A549 (cell line): ENCODE data around the gene JPH2. TPM values are rescaled to one million over a fixed set of nuclear protein-coding genes. Genes with fewer than 3 reads are reported as not detected.

Source experiments
- ATAC-seq, 2 experiments: fragments of 200-7000 bp in 1 of 2; fragments of >200 bp in 1 of 2; cut with Nextera tagmentation in 1 of 2; cut with Tn5 transposase in 1 of 2; 3 replicates each; pipeline versions ENCODE4 v1.8.0 to v1.9.1; 2018 to 2020; ENCODE audit warnings: mild to moderate bottlenecking in 1 of 2, moderate library complexity in 1 of 2
- CTCF ChIA-PET: fragments of 300-600 bp; sonication (Branson Sonifier 250); formaldehyde crosslinking; extraction: SDS; loops from one replicate; lab custom pipeline; 2021; ENCODE audit warnings: antibody characterized with exemption, inconsistent platforms; lab: Yijun Ruan, JAX
- POLR2A ChIA-PET: fragments of 350-600 bp; formaldehyde crosslinking; extraction: SDS; loops from one replicate; lab custom pipeline; 2021; ENCODE audit warnings: antibody characterized with exemption, inconsistent platforms; lab: Yijun Ruan, JAX
- DNase-seq, 2 experiments: peaks; one replicate each; pipeline versions ENCODE4 v3.0.0 to v3.0.0-alpha.2; 2011 to 2016; ENCODE audit warnings: low read depth in 1 of 2, low spot score in 1 of 2
- FAIRE-seq: peaks from 2 replicates; lab custom pipeline; 2011; peaks lifted over from hg19 to GRCh38; lab: Jason Lieb, UNC
- H3K27ac ChIP-seq, 2 experiments: fragments of >200 bp; sonication (Bioruptor Twin); formaldehyde crosslinking; 3 replicates each; pipeline ENCODE4 v1.5.1; 2016 to 2017
- H3K4me1 ChIP-seq: fragments of >200 bp; sonication (Bioruptor Twin); formaldehyde crosslinking; 3 replicates; pipeline ENCODE4 v1.6.1; 2016
- H3K4me2 ChIP-seq: fragments of >200 bp; sonication (Bioruptor Twin); formaldehyde crosslinking; 3 replicates; pipeline ENCODE4 v1.6.1; 2016
- H3K4me3 ChIP-seq: fragments of >200 bp; sonication (Bioruptor Twin); formaldehyde crosslinking; 3 replicates; pipeline ENCODE4 v1.5.1; 2016
- H3K9me3 ChIP-seq: fragments of >200 bp; sonication (Bioruptor Twin); formaldehyde crosslinking; 3 replicates; pipeline ENCODE4 v1.6.1; 2016
- BHLHE40 ChIP-seq: IDR thresholded peaks from 2 replicates; pipeline ENCODE4 v1.6.1; 2012; ENCODE audit warnings: low read depth, low read length, inconsistent platforms
- CBX2 ChIP-seq: fragments of 200-600 bp; sonication (generic); IDR thresholded peaks from 2 replicates; pipeline ENCODE4 v1.6.1; 2016; ENCODE audit warnings: low read depth, mild to moderate bottlenecking, borderline replicate concordance
- CEBPB ChIP-seq, 2 experiments: fragments of >200 bp in 1 of 2; sonication (Bioruptor Twin) in 1 of 2; formaldehyde crosslinking in 1 of 2; IDR thresholded peaks; 2 replicates each; pipeline ENCODE4 v1.6.1; 2012 to 2016
- CHD2 ChIP-seq: fragments of 150-350 bp; IDR thresholded peaks from 2 replicates; pipeline ENCODE4 v1.6.1; 2014; ENCODE audit warnings: low read length; ENCODE audit not compliant: partially characterized antibody
- EHF ChIP-seq: fragments of 250-450 bp; sonication (Bioruptor Pico); IDR thresholded peaks from 2 replicates; pipeline ENCODE4 v1.5.0; 2020; ENCODE audit warnings: mild to moderate bottlenecking
- EHMT2 ChIP-seq: fragments of 200-600 bp; sonication (generic); IDR thresholded peaks from 2 replicates; pipeline ENCODE4 v1.6.1; 2016; ENCODE audit warnings: antibody characterized with exemption, low read depth, mild to moderate bottlenecking, moderate library complexity
- FOSB ChIP-seq: fragments of 250-450 bp; sonication (Bioruptor Pico); IDR thresholded peaks from 2 replicates; pipeline ENCODE4 v1.5.0; 2020; ENCODE audit warnings: mild to moderate bottlenecking, moderate library complexity
- FOXS1 ChIP-seq: fragments of 250-450 bp; sonication (Bioruptor Pico); IDR thresholded peaks from 2 replicates; pipeline ENCODE4 v1.5.0; 2020; ENCODE audit warnings: mild to moderate bottlenecking, moderate library complexity
- HES2 ChIP-seq: fragments of >200 bp; sonication (Bioruptor Twin); formaldehyde crosslinking; IDR thresholded peaks from 2 replicates; pipeline ENCODE4 v1.6.1; 2016
- HOXB13 ChIP-seq: fragments of 250-450 bp; sonication (Bioruptor Pico); IDR thresholded peaks from 2 replicates; pipeline ENCODE4 v1.5.0; 2020; ENCODE audit warnings: low read depth, mild to moderate bottlenecking, moderate library complexity
- MYC ChIP-seq: IDR thresholded peaks from 2 replicates; pipeline ENCODE4 v1.6.1; 2012; ENCODE audit warnings: mild to moderate bottlenecking, inconsistent platforms, low read length, improper control_type of control experiment, borderline replicate concordance
- POLR2AphosphoS2 ChIP-seq: conservative IDR thresholded peaks from 2 replicates; pipeline ENCODE4 v1.6.1; 2012; ENCODE audit warnings: low read length, improper control_type of control experiment, inconsistent platforms
- RARB ChIP-seq: fragments of 250-450 bp; sonication (Bioruptor Pico); IDR thresholded peaks from 2 replicates; pipeline ENCODE4 v1.8.0; 2021; ENCODE audit warnings: mild to moderate bottlenecking, moderate library complexity
- RNF2 ChIP-seq: fragments of 200-600 bp; sonication (generic); IDR thresholded peaks from 2 replicates; pipeline ENCODE4 v1.6.1; 2016; ENCODE audit warnings: low read depth, mild to moderate bottlenecking, antibody characterized with exemption, moderate library complexity, borderline replicate concordance
- ZC3H11A ChIP-seq: fragments of 450-650 bp; IDR thresholded peaks from 2 replicates; pipeline ENCODE4 v1.6.1; 2014; ENCODE audit warnings: antibody characterized with exemption, mild to moderate bottlenecking
- ZNF302 ChIP-seq: fragments of 250-450 bp; sonication (Bioruptor Pico); IDR thresholded peaks from 2 replicates; pipeline ENCODE4 v1.9.0; 2021; ENCODE audit warnings: inconsistent platforms, mild to moderate bottlenecking, moderate library complexity
- ZSCAN20 ChIP-seq: fragments of 250-450 bp; sonication (Bioruptor Pico); IDR thresholded peaks from 2 replicates; pipeline ENCODE4 v1.8.0; 2022; ENCODE audit warnings: mild to moderate bottlenecking, moderate library complexity
- WGBS: methylation state at CpG from one replicate; pipeline ENCODE4 v1.1.6; 2017; ENCODE audit errors: missing lambda C conversion rate; 5-methylcytosine and 5-hydroxymethylcytosine counted together
- polyA plus RNA-seq, 4 experiments: library from polyadenylated mRNA; depleted of rRNA in 3 of 4; stranded (reverse); fragments of >200 nt; fragmentation: RNase III in 1 of 4; extraction: RNeasy Plus Mini Kit Qiagen cat#74134 plus additional on column Dnase treatment in 1 of 4; gene quantifications; 2 replicates in 3 of 4; 3 replicates in 1 of 4; pipeline ENCODE4 v1.2.3, GENCODE V29; 2011 to 2017
- TF ChIP-seq, protein P1 (sequence below): fragments of >200 bp; sonication (Bioruptor Twin); formaldehyde crosslinking; IDR thresholded peaks from 3 replicates; pipeline ENCODE4 v1.5.1; 2016
- TF ChIP-seq, protein P2 (sequence below): IDR thresholded peaks from 2 replicates; pipeline ENCODE4 v1.6.1; 2012
- TF ChIP-seq, protein P3 (sequence below): fragments of >200 bp; sonication (Bioruptor Twin); formaldehyde crosslinking; IDR thresholded peaks from 3 replicates; pipeline ENCODE4 v1.6.1; 2016

JPH2 gene
- polyA plus RNA-seq, 2 of the 4 experiments (the other 2 are of a cell fraction), result 0.83 to 3.3 TPM

DNA sequence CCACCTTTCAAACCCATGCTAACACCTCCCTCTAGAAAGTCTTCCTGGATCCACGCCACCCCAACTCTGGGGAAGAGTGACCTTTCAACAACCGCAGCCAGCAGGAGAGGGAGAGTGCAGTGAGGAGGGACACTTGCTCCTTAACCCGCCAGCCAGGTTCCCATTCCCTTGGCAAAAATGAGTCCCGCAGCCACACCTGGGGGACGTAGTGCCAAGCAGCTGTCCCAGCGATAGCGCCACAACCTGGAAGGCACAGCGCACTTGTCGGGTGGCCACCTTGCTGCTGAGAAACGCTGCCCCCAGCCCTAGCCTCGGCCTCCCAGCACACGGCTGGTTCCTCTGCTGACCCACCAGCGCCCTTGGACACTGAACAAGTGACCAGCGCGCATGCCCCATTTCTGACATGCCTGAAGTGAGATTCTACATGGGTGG, 119.3 kb downstream of the JPH2 start:
- no peaks in the 10 kb centered on the region; the same call in 2 of the 3 replicates for H3K9me3 ChIP-seq
- DNase-seq (no peak), ATAC-seq (no peak), FAIRE-seq (no peak)
- CTCF ChIA-PET, result interaction anchor here (0.6 to 1.8 kb wide), 3 partner anchors 13 to 599 kb away, joined by 3 to 11 read pairs (median 6); no protein-coding TSS in a partner anchor
- WGBS, result 88% methylated on average over 9 of the region's 15 CpGs
- POLR2A ChIA-PET, result no interaction called here
- H3K4me2 ChIP-seq, result no peak overlapping the region
- H3K27ac ChIP-seq, result no peak overlapping the region
- no peaks in the 10 kb centered on the region for H3K4me1 ChIP-seq
- no peak overlapping the region for H3K4me3 ChIP-seq
- TF ChIP-seq FOXS1 (CRISPR knock-in tag), result no peak
- no peak for TF ChIP-seq FOSB
- no peak for TF ChIP-seq ZSCAN20 (CRISPR knock-in tag)
- TF ChIP-seq, protein P1, sequence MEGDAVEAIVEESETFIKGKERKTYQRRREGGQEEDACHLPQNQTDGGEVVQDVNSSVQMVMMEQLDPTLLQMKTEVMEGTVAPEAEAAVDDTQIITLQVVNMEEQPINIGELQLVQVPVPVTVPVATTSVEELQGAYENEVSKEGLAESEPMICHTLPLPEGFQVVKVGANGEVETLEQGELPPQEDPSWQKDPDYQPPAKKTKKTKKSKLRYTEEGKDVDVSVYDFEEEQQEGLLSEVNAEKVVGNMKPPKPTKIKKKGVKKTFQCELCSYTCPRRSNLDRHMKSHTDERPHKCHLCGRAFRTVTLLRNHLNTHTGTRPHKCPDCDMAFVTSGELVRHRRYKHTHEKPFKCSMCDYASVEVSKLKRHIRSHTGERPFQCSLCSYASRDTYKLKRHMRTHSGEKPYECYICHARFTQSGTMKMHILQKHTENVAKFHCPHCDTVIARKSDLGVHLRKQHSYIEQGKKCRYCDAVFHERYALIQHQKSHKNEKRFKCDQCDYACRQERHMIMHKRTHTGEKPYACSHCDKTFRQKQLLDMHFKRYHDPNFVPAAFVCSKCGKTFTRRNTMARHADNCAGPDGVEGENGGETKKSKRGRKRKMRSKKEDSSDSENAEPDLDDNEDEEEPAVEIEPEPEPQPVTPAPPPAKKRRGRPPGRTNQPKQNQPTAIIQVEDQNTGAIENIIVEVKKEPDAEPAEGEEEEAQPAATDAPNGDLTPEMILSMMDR, result no peak

GRCh38 chr20:44066645-44067606, 120.1 kb downstream of the JPH2 start:
- DNase-seq, result no peak
- Histone ChIP-seq H3K4me3 (no peak overlapping the region), H3K9me3 (no peaks in the 10 kb centered on the region; the same call in 2 of the 3 replicates), H3K27ac (no peak overlapping the region), H3K4me2 (no peak overlapping the region), H3K4me1 (no peaks in the 10 kb centered on the region)
- FAIRE-seq, result no peak
- ChIA-PET CTCF (interaction anchor here (1.4 to 1.8 kb wide), 2 partner anchors 13 to 317 kb away, joined by 6 to 11 read pairs; no protein-coding TSS in a partner anchor), POLR2A (no interaction called here)
- ATAC-seq, result peak in 1 of 2 experiments; percentile 11; a peak in 1 of 6 replicates
- TF ChIP-seq HES2, result no peak
- TF ChIP-seq BHLHE40, result no peak
- TF ChIP-seq ZSCAN20 (CRISPR knock-in tag), result no peak
- TF ChIP-seq, protein P2, sequence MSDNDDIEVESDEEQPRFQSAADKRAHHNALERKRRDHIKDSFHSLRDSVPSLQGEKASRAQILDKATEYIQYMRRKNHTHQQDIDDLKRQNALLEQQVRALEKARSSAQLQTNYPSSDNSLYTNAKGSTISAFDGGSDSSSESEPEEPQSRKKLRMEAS, result no peak
- TF ChIP-seq, protein P1, result no peak
- no peak for TF ChIP-seq ZC3H11A
- TF ChIP-seq CBX2, result no peak
- TF ChIP-seq RNF2, result no peak
- TF ChIP-seq EHMT2, result no peak
- no peak for TF ChIP-seq CEBPB (IDR thresholded peaks at IDR 0.05)
- TF ChIP-seq MYC, result no peak
- no peak for TF ChIP-seq CHD2
- TF ChIP-seq POLR2AphosphoS2, result no peak
- no peak for TF ChIP-seq EHF
- no peak for TF ChIP-seq ZNF302
- no peak for TF ChIP-seq HOXB13 (CRISPR knock-in tag)
- no peak for TF ChIP-seq RARB
- TF ChIP-seq, protein P3, sequence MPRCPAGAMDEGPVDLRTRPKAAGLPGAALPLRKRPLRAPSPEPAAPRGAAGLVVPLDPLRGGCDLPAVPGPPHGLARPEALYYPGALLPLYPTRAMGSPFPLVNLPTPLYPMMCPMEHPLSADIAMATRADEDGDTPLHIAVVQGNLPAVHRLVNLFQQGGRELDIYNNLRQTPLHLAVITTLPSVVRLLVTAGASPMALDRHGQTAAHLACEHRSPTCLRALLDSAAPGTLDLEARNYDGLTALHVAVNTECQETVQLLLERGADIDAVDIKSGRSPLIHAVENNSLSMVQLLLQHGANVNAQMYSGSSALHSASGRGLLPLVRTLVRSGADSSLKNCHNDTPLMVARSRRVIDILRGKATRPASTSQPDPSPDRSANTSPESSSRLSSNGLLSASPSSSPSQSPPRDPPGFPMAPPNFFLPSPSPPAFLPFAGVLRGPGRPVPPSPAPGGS, result no peak
- 87% methylated on average over 14 of the region's 15 CpGs for WGBS
